HepG2 (cell line): ENCODE data around the gene SLC35B1. TPM values are rescaled to one million over a fixed set of nuclear protein-coding genes. Genes with fewer than 3 reads are reported as not detected.

Experiments
- ARID4A ChIP-seq: sonication (generic); formaldehyde crosslinking; IDR thresholded peaks from 2 replicates; pipeline ENCODE4 v1.5.0; 2020; ENCODE audit warnings: mild to moderate bottlenecking, missing genetic modification reagents, borderline replicate concordance
- CEBPG ChIP-seq: IDR thresholded peaks from 2 replicates; pipeline ENCODE4 v1.6.1; 2016
- ETV6 ChIP-seq: sonication (generic); formaldehyde crosslinking; conservative IDR thresholded peaks from 2 replicates; pipeline ENCODE4 v1.4.0; 2020; ENCODE audit warnings: missing genetic modification reagents
- FOXO1 ChIP-seq: sonication (generic); formaldehyde crosslinking; IDR thresholded peaks from 2 replicates; pipeline ENCODE4 v1.4.0; 2020; ENCODE audit warnings: missing genetic modification reagents
- GATAD2A ChIP-seq: IDR thresholded peaks from 2 replicates; pipeline ENCODE4 v1.6.1; 2016
- HOXA5 ChIP-seq: sonication (generic); formaldehyde crosslinking; IDR thresholded peaks from 2 replicates; pipeline ENCODE4 v1.4.0; 2020; ENCODE audit warnings: missing genetic modification reagents
- IKZF5 ChIP-seq: IDR thresholded peaks from 2 replicates; pipeline ENCODE4 v1.6.1; 2018; ENCODE audit warnings: missing genetic modification reagents, mild to moderate bottlenecking, missing compliant biosample characterization
- MED1 ChIP-seq: sonication (generic); formaldehyde crosslinking; IDR thresholded peaks from 2 replicates; pipeline ENCODE4 v1.4.0; 2020; ENCODE audit warnings: missing genetic modification reagents
- MTA1 ChIP-seq: sonication (generic); formaldehyde crosslinking; IDR thresholded peaks from 2 replicates; pipeline ENCODE4 v1.4.0; 2020; ENCODE audit warnings: missing genetic modification reagents, mild to moderate bottlenecking, borderline replicate concordance
- SOX13 ChIP-seq, 3 experiments: fragments of 450-650 bp in 1 of 3; sonication (generic) in 1 of 3; formaldehyde crosslinking in 1 of 3; IDR thresholded peaks in 2 of 3; conservative IDR thresholded peaks in 1 of 3; 2 replicates each; pipeline versions ENCODE4 v1.5.0 to v1.6.1; 2016 to 2020; ENCODE audit warnings: antibody characterized with exemption in 1 of 3, mild to moderate bottlenecking in 1 of 3, missing compliant biosample characterization in 1 of 3, missing genetic modification reagents in 1 of 3, moderate library complexity in 1 of 3
- TGIF2 ChIP-seq: IDR thresholded peaks from 2 replicates; pipeline ENCODE4 v1.6.1; 2016; ENCODE audit warnings: control low read depth, missing compliant biosample characterization
- ZBTB1 ChIP-seq: sonication (generic); formaldehyde crosslinking; IDR thresholded peaks from 2 replicates; pipeline ENCODE4 v1.4.0; 2020; ENCODE audit warnings: missing genetic modification reagents, borderline replicate concordance
- ZFP82 ChIP-seq: sonication (generic); formaldehyde crosslinking; IDR thresholded peaks from 2 replicates; pipeline ENCODE4 v1.5.1; 2020; ENCODE audit warnings: mild to moderate bottlenecking, missing genetic modification reagents, borderline replicate concordance
- ZNF18 ChIP-seq: sonication (generic); formaldehyde crosslinking; IDR thresholded peaks from 2 replicates; pipeline ENCODE4 v1.8.0; 2022; ENCODE audit warnings: mild to moderate bottlenecking, missing genetic modification reagents; ENCODE audit not compliant: insufficient replicate concordance
- ZNF333 ChIP-seq: sonication (generic); formaldehyde crosslinking; IDR thresholded peaks from 2 replicates; pipeline ENCODE4 v1.4.0; 2020; ENCODE audit warnings: mild to moderate bottlenecking, missing genetic modification reagents, borderline replicate concordance
- ZNF362 ChIP-seq: sonication (generic); formaldehyde crosslinking; IDR thresholded peaks from 2 replicates; pipeline ENCODE4 v1.4.0; 2020; ENCODE audit warnings: missing genetic modification reagents, mild to moderate bottlenecking, borderline replicate concordance
- ZNF691 ChIP-seq: sonication (generic); formaldehyde crosslinking; IDR thresholded peaks from 2 replicates; pipeline ENCODE4 v1.4.0; 2020; ENCODE audit warnings: missing genetic modification reagents, low read depth, mild to moderate bottlenecking, borderline replicate concordance
- ZNF746 ChIP-seq: sonication (generic); formaldehyde crosslinking; IDR thresholded peaks from 2 replicates; pipeline ENCODE4 v1.8.0; 2022; ENCODE audit warnings: mild to moderate bottlenecking, missing genetic modification reagents
- ZNF773 ChIP-seq: sonication (generic); formaldehyde crosslinking; IDR thresholded peaks from 2 replicates; pipeline ENCODE4 v1.4.0; 2020; ENCODE audit warnings: missing genetic modification reagents, borderline replicate concordance
- polyA plus RNA-seq, 8 experiments: library from polyadenylated mRNA; depleted of rRNA in 3 of 8; stranded (reverse) in 7 of 8; unstranded in 1 of 8; fragments of >200 nt; fragmentation: Illumina TruSeq in 4 of 8; extraction: Trizol in 4 of 8; gene quantifications; 2 replicates each; pipeline versions ENCODE4 v1.2.1 to v1.2.3, GENCODE V29; 2011 to 2016; ENCODE audit warnings: low read depth in 4 of 8, missing spikeins in 1 of 8, mixed read lengths in 1 of 8; ENCODE audit not compliant: insufficient read depth in 1 of 8
- total RNA-seq, 5 experiments: library from RNA; depleted of rRNA; stranded (reverse); fragments of >200 nt; fragmentation: Illumina TruSeq; extraction: Trizol; gene quantifications; 2 replicates each; pipeline ENCODE4 v1.2.3, GENCODE V29; 2016; ENCODE audit warnings: low read depth in 1 of 5

SLC35B1 gene
- total and polyA plus RNA-seq, 2 of the 13 experiments (the other 11 are each of a cell fraction or from before 2014, with no cell fraction given) = 99.6 to 113 TPM

- TF ChIP-seq ZNF691 (CRISPR knock-in tag) (no peak), ZFP82 (CRISPR knock-in tag) (no peak), MED1 (peak; percentile 35; the same call in 1 of the 2 replicates), ZNF773 (no peak), ZNF18 (CRISPR knock-in tag) (no peak), ZNF746 (CRISPR knock-in tag) (no peak), GATAD2A (peak; percentile 75), SOX13 (IDR thresholded peaks at IDR 0.05) (no peak), SOX13 (CRISPR knock-in tag; conservative IDR thresholded peaks at IDR 0.05 in 1 of 2, IDR thresholded peaks at IDR 0.05 in 1 of 2) (0 out of 4 replicates have a peak, but pooled peaks of 1 of the 2 experiments have one; percentile 15), ZNF362 (CRISPR knock-in tag) (no peak), HOXA5 (CRISPR knock-in tag) (peak; percentile 48; the same call in 1 of the 2 replicates), ZNF333 (CRISPR knock-in tag) (no peak), ETV6 (CRISPR knock-in tag) (no peak), ZBTB1 (no peak), FOXO1 (CRISPR knock-in tag) (peak; percentile 47; the same call in 1 of the 2 replicates), ARID4A (CRISPR knock-in tag) (peak; percentile 35; the same call in 1 of the 2 replicates), CEBPG (CRISPR knock-in tag) (peak; percentile 41; the same call in 1 of the 2 replicates), TGIF2 (CRISPR knock-in tag) (0 out of 2 replicates have a peak, but pooled peaks have one; percentile 36), IKZF5 (CRISPR knock-in tag) (no peak), MTA1 (CRISPR knock-in tag) (no peak)
Observed at GRCh38 chr17:49747632-49748031, 39.9 kb upstream of the SLC35B1 start (continued).
